Left lung (tissue), 10 donors: Measurements from ENCODE around the gene TAF5. TPM values are rescaled to one million over a fixed set of nuclear protein-coding genes. Genes with fewer than 3 reads are reported as not detected.
A peak's percentile ranks its signal among the peaks of the same experiment; 100 is the strongest.

ENCODE experiments used
- ATAC-seq: fragments of 200-7000 bp; cut with Tn5 transposase; one replicate; pipeline ENCODE4 v1.9.1; 2020; ENCODE audit warnings: moderate library complexity
- DNase-seq, 4 donors: peaks; one replicate each; pipeline ENCODE4 v3.0.0-alpha.2; 2013 to 2020
- H3K27ac ChIP-seq, 2 donors: fragments of 200-600 bp; sonication (generic) in 1 of 2; one replicate each; pipeline versions ENCODE4 v1.5.0 to v1.8.0; 2020 to 2021
- H3K27me3 ChIP-seq, 2 donors: fragments of 200-600 bp; sonication (generic) in 1 of 2; one replicate each; pipeline versions ENCODE4 v1.5.0 to v1.8.0; 2020 to 2021
- H3K36me3 ChIP-seq, 2 donors: fragments of 200-600 bp; sonication (generic) in 1 of 2; one replicate each; pipeline versions ENCODE4 v1.5.0 to v1.8.0; 2020 to 2021
- H3K4me1 ChIP-seq, 2 donors: fragments of 200-600 bp; one replicate each; pipeline ENCODE4 v1.8.0; 2021
- H3K4me3 ChIP-seq, 2 donors: fragments of 200-600 bp; sonication (generic) in 1 of 2; one replicate each; pipeline versions ENCODE4 v1.5.0 to v1.8.0; 2020 to 2021; ENCODE audit warnings: mild to moderate bottlenecking in 1 of 2
- H3K9me3 ChIP-seq, 2 donors: fragments of 200-600 bp; sonication (generic) in 1 of 2; one replicate each; pipeline versions ENCODE4 v1.5.0 to v1.8.0; 2020 to 2021
- CTCF ChIP-seq, 2 donors: fragments of 200-600 bp; sonication (generic) in 1 of 2; IDR thresholded peaks; one replicate each; pipeline versions ENCODE4 v1.5.0 to v1.8.0; 2021; ENCODE audit warnings: antibody characterized with exemption in 2 of 2
- intact Hi-C, 2 donors: fragments of 100-400 bp; cut with DNase I; formaldehyde crosslinking; loops; one replicate each; pipeline versions ENCODE4 v1.11.2 to v1.14.2; 2022
- microRNA-seq, 2 donors: library from miRNA; unstranded; fragments of <30 nt; microRNA quantifications; one replicate each; pipeline ENCODE4, GENCODE V29; 2019
- polyA plus RNA-seq, 6 donors: library from polyadenylated mRNA; unstranded; fragments of 120-200 nt; gene quantifications; one replicate each; pipeline ENCODE4 v1.2.1, GENCODE V29; 2013; ENCODE audit not compliant: insufficient read length in 6 of 6
- total RNA-seq, 2 donors: library from RNA; stranded (reverse); fragmentation: NEBNext Ultra II Directional; extraction: Animal tissue kit (Norgen Biotek cat#: 25700); gene quantifications; one replicate each; pipeline ENCODE4 v1.2.1, GENCODE V29; 2021
- donor health status: DM: no; HTN: yes; CAD: no.
- donor health status: DM: no; HTN: no; CAD: no.

TAF5 gene
- total and polyA plus RNA-seq, 8 donors, result 3.7 to 8.1 (median 7.0) TPM

- intact Hi-C loops, result no loop called here
- peaks cover 0 to 75% of the 10 kb centered on the region in 2 donors for H3K36me3 ChIP-seq
Observed at GRCh38 chr10:103429647-103430046, 61.9 kb downstream of the TAF5 start.

GRCh38 chr10:103431902-103432301 lies 64.1 kb downstream of the TAF5 start:
- peak; percentile 94 for ATAC-seq

More at GRCh38 chr10:103429647-103430046, 61.9 kb downstream of the TAF5 start:
- Histone ChIP-seq H3K4me1 (peaks cover 0 to 17% of the 10 kb centered on the region in 2 donors), H3K27me3 (no peaks in the 10 kb centered on the region), H3K4me3 (no peak overlapping the region), H3K9me3 (no peaks in the 10 kb centered on the region), H3K27ac (no peak overlapping the region)
- no peak for DNase-seq
- no peak for TF ChIP-seq CTCF (IDR thresholded peaks at IDR 0.05)
- ATAC-seq, result no peak

GRCh38 chr10:103433858-103434257 lies 66.1 kb downstream of the TAF5 start:
- intact Hi-C loops, result no loop called here
- peaks cover 0 to 75% of the 10 kb centered on the region in 2 donors for H3K36me3 ChIP-seq
- no peak overlapping the region for H3K27ac ChIP-seq
- ATAC-seq, result peak; percentile 64
- peak in 1 of 4 donors; percentile 77 for DNase-seq
- H3K4me1 ChIP-seq, result peaks cover 0 to 17% of the 10 kb centered on the region in 2 donors
- no peaks in the 10 kb centered on the region for H3K27me3 ChIP-seq
- no peak for TF ChIP-seq CTCF (IDR thresholded peaks at IDR 0.05)
- no peaks in the 10 kb centered on the region for H3K9me3 ChIP-seq
- H3K4me3 ChIP-seq, result no peak overlapping the region

More at GRCh38 chr10:103431902-103432301, 64.1 kb downstream of the TAF5 start:
- Histone ChIP-seq H3K4me1 (peaks cover 0 to 17% of the 10 kb centered on the region in 2 donors), H3K4me3 (no peak overlapping the region), H3K27ac (no peak overlapping the region), H3K36me3 (peaks cover 0 to 73% of the 10 kb centered on the region in 2 donors), H3K9me3 (no peaks in the 10 kb centered on the region), H3K27me3 (no peaks in the 10 kb centered on the region)
- intact Hi-C loops, result no loop called here
- TF ChIP-seq CTCF (IDR thresholded peaks at IDR 0.05), result no peak
- DNase-seq, result no peak

Small RNAs within 50 kb of the gene (microRNA-seq; reads per million reads assigned to microRNA genes)
- gene MIR1307, result 1,051 to 1,121 reads per million in 2 donors

Other genes starting within 250 kb of the TAF5 start
- 100 to 1,000 TPM in 1 of 2 donors, 10 to 100 TPM in 1; 95.3 to 100 TPM for gene NT5C2, start 174.7 kb upstream of the TAF5 start, total RNA-seq
- gene NT5C2, start 174.7 kb upstream of the TAF5 start, polyA plus RNA-seq, result 100 to 1,000 TPM; 124 to 173 (median 135) TPM
- under 1 TPM; 0.12 to 0.13 TPM for gene RPEL1, start 122.1 kb upstream of the TAF5 start, total RNA-seq
- gene RPEL1, start 122.1 kb upstream of the TAF5 start, polyA plus RNA-seq, result under 1 TPM in 5 of 6 donors, not detected in 1; 0.10 to 0.25 (median 0.20) TPM
- gene INA, start 90.8 kb upstream of the TAF5 start, total RNA-seq, result under 1 TPM; 0.08 to 0.26 TPM
- under 1 TPM; 0.30 to 0.47 (median 0.39) TPM for gene INA, start 90.8 kb upstream of the TAF5 start, polyA plus RNA-seq
- 1 to 10 TPM; 7.7 to 8.5 TPM for gene PCGF6, start 16.8 kb upstream of the TAF5 start, total RNA-seq
- gene PCGF6, start 16.8 kb upstream of the TAF5 start, polyA plus RNA-seq, result 10 to 100 TPM; 11.2 to 14.7 (median 13.7) TPM
- 100 to 1,000 TPM; 257 to 259 TPM for gene ATP5MK, start 28.5 kb downstream of the TAF5 start, total RNA-seq
- gene ATP5MK, start 28.5 kb downstream of the TAF5 start, polyA plus RNA-seq, result 100 to 1,000 TPM; 145 to 175 (median 153) TPM
- 10 to 100 TPM; 20.1 to 35.4 TPM for gene PDCD11, start 28.6 kb downstream of the TAF5 start, total RNA-seq
- gene PDCD11, start 28.6 kb downstream of the TAF5 start, polyA plus RNA-seq, result 10 to 100 TPM; 37.0 to 42.4 (median 39.3) TPM
- 10 to 100 TPM; 29.4 to 60.2 TPM for gene CALHM2, start 84.4 kb downstream of the TAF5 start, total RNA-seq
- 10 to 100 TPM; 11.1 to 20.1 (median 14.9) TPM for gene CALHM2, start 84.4 kb downstream of the TAF5 start, polyA plus RNA-seq
- not detected for gene CALHM1, start 90.9 kb downstream of the TAF5 start, total RNA-seq
- under 1 TPM; 0.09 to 0.15 (median 0.13) TPM for gene CALHM1, start 90.9 kb downstream of the TAF5 start, polyA plus RNA-seq
- under 1 TPM in 1 of 2 donors, not detected in 1; 0.16 TPM for gene CALHM3, start 111.3 kb downstream of the TAF5 start, total RNA-seq
- gene CALHM3, start 111.3 kb downstream of the TAF5 start, polyA plus RNA-seq, result not detected
- under 1 TPM; 0.76 TPM for gene NEURL1, start 125.7 kb downstream of the TAF5 start, total RNA-seq
- gene NEURL1, start 125.7 kb downstream of the TAF5 start, polyA plus RNA-seq, result 1 to 10 TPM; 1.3 to 2.1 (median 1.5) TPM